Prostate gland (tissue), 2 donors: Measurements from ENCODE around the gene PAFAH1B1.
"Not testable (repeated sequence)": the region's sequence is repeated elsewhere in the genome, so short reads cannot be mapped to it uniquely, and the experiment has no call there.

Experiments
- CTCF ChIP-seq, 4 experiments: fragments of 200-600 bp in 2 of 4; fragments of 450-650 bp in 2 of 4; sonication (generic) in 2 of 4; IDR thresholded peaks; 1 replicate in 3 of 4; 2 replicates in 1 of 4; pipeline ENCODE4 v1.5.1; 2016 to 2019; ENCODE audit warnings: antibody characterized with exemption in 4 of 4, mild to moderate bottlenecking in 2 of 4, moderate library complexity in 2 of 4
- POLR2A ChIP-seq: fragments of 450-650 bp; IDR thresholded peaks from one replicate; pipeline ENCODE4 v1.6.1; 2016; ENCODE audit warnings: antibody characterized with exemption, mild to moderate bottlenecking
- POLR2AphosphoS5 ChIP-seq: sonication (generic); formaldehyde crosslinking; IDR thresholded peaks from one replicate; pipeline ENCODE4 v1.6.1; 2017; ENCODE audit warnings: antibody characterized with exemption

GRCh38 chr17:2659337-2659736 is 65.9 kb downstream of the PAFAH1B1 start:
- not testable (repeated sequence) for TF ChIP-seq CTCF (IDR thresholded peaks at IDR 0.05); POLR2AphosphoS5; POLR2A
